K562 (cell line): ENCODE measurements around the gene CTDSP2. TPM values are rescaled to one million over a fixed set of nuclear protein-coding genes. Genes with fewer than 3 reads are reported as not detected.
"Not testable (repeated sequence)": the region's sequence is repeated elsewhere in the genome, so short reads cannot be mapped to it uniquely, and the experiment has no call there.

Experiments
- ATAC-seq: fragments of 200-7000 bp; cut with Tn5 transposase; 3 replicates; pipeline ENCODE4 v1.9.1; 2020; ENCODE audit warnings: moderate library complexity
- BruUV-seq: library from RNA; stranded (reverse); fragments of 400-500 nt; replicated peaks from 2 replicates; lab custom pipeline; 2021; lab: Mats Ljungman, UMichigan
- CTCF ChIA-PET: fragments of 300-600 bp; formaldehyde crosslinking; extraction: SDS; loops from one replicate; lab custom pipeline; 2021; ENCODE audit warnings: low intra/inter-chr PET ratio; lab: Yijun Ruan, JAX
- POLR2A ChIA-PET: fragments of 300-600, 350-650 bp; sonication (Branson Sonifier 250); formaldehyde crosslinking; extraction: SDS; loops from one replicate; lab custom pipeline; 2021; ENCODE audit warnings: antibody characterized with exemption, inconsistent platforms; lab: Yijun Ruan, JAX
- DNase-seq, 4 experiments: peaks; one replicate each; pipeline versions ENCODE4 v3.0.0 to v3.0.0-alpha.2; 2011 to 2018; ENCODE audit warnings: low spot score in 3 of 4, mixed read lengths in 3 of 4; ENCODE audit errors: extremely low read depth in 1 of 4
- FAIRE-seq: peaks from 2 replicates; lab custom pipeline; 2011; peaks lifted over from hg19 to GRCh38; lab: Jason Lieb, UNC
- H2AFZ ChIP-seq: 2 replicates; pipeline ENCODE4 v1.6.0; 2011; ENCODE audit warnings: low read depth, low read length, control low read depth, inconsistent platforms
- H3K27ac ChIP-seq: fragments of 200-600 bp; 3 replicates; pipeline ENCODE4 v1.8.0; 2011; ENCODE audit warnings: low read depth, mild to moderate bottlenecking, control low read depth, inconsistent platforms, low read length, moderate library complexity, mixed read lengths; ENCODE audit errors: extremely low read depth
- H3K27me3 ChIP-seq, 2 experiments: fragments of 300-600 bp in 1 of 2; 2 replicates in 1 of 2; 3 replicates in 1 of 2; pipeline versions ENCODE4 v1.6.0 to v1.8.0; 2011; ENCODE audit warnings: inconsistent platforms in 2 of 2, low read length in 2 of 2, mild to moderate bottlenecking in 1 of 2, mixed read lengths in 1 of 2, moderate library complexity in 1 of 2; ENCODE audit not compliant: control insufficient read depth in 2 of 2, insufficient read depth in 2 of 2
- H3K36me3 ChIP-seq: fragments of 300-600 bp; 3 replicates; pipeline ENCODE4 v1.8.0; 2011; ENCODE audit warnings: mild to moderate bottlenecking, low read length, inconsistent platforms; ENCODE audit not compliant: control insufficient read depth, insufficient read depth
- H3K4me1 ChIP-seq, 2 experiments: fragments of 200-600 bp in 1 of 2; replicated peaks in 1 of 2; 2 replicates in 1 of 2; 3 replicates in 1 of 2; pipeline versions ENCODE4 v1.5.1 to v1.8.0; 2011; ENCODE audit warnings: inconsistent platforms in 2 of 2, low read length in 2 of 2, mild to moderate bottlenecking in 1 of 2, mixed read lengths in 1 of 2, moderate library complexity in 1 of 2; ENCODE audit not compliant: control insufficient read depth in 2 of 2, insufficient read depth in 2 of 2
- H3K4me2 ChIP-seq: 2 replicates; pipeline ENCODE4 v1.6.1; 2011; ENCODE audit warnings: low read length, control low read depth, inconsistent platforms, mixed read lengths; ENCODE audit not compliant: insufficient read depth
- H3K4me3 ChIP-seq: fragments of 200-600 bp; sonication (generic), shearing (Covaris generic); 2 replicates; pipeline ENCODE4 v1.5.1; 2016; ENCODE audit warnings: control low read depth, inconsistent platforms
- H3K79me2 ChIP-seq: fragments of 200-600 bp; 3 replicates; pipeline ENCODE4 v1.8.0; 2011; ENCODE audit warnings: low read length, inconsistent platforms; ENCODE audit not compliant: control insufficient read depth, insufficient read depth
- H3K9ac ChIP-seq, 2 experiments: 2 replicates each; pipeline versions ENCODE4 v1.6.0 to v1.6.1; 2011; ENCODE audit warnings: low read depth in 2 of 2, low read length in 2 of 2, control low read depth in 1 of 2, inconsistent platforms in 1 of 2, mild to moderate bottlenecking in 1 of 2, mixed read lengths in 1 of 2; ENCODE audit not compliant: insufficient read depth in 1 of 2
- H3K9me1 ChIP-seq: one replicate; pipeline ENCODE4 v1.6.0; 2011; ENCODE audit warnings: inconsistent platforms, mild to moderate bottlenecking, low read length, moderate library complexity; ENCODE audit not compliant: control insufficient read depth, insufficient read depth
- H3K9me3 ChIP-seq: replicated peaks from 2 replicates; pipeline ENCODE4 v1.5.1; 2011; ENCODE audit warnings: low read depth, low read length, inconsistent platforms; ENCODE audit not compliant: control insufficient read depth, insufficient read depth
- H4K20me1 ChIP-seq: replicated peaks from 2 replicates; pipeline ENCODE4 v1.6.1; 2011; ENCODE audit warnings: low read length, inconsistent platforms, mixed read lengths; ENCODE audit not compliant: control insufficient read depth, insufficient read depth
- ZNF384 ChIP-seq: IDR thresholded peaks from 2 replicates; pipeline ENCODE4 v1.6.1; 2012; ENCODE audit warnings: low read depth, low read length, improper control_type of control experiment
- WGBS: fragments of 100-300 bp; shearing (Covaris generic); methylation state at CpG from one replicate; pipeline ENCODE4 v1.1.6; 2016; ENCODE audit warnings: low coverage, mixed read lengths; ENCODE audit not compliant: insufficient coverage; ENCODE audit errors: missing lambda C conversion rate; 5-methylcytosine and 5-hydroxymethylcytosine counted together
- in situ Hi-C: fragments of 300-500 bp; cut with MboI; formaldehyde crosslinking; loops from 4 replicates; pipeline ENCODE4 v1.15.0; 2018; ENCODE audit warnings: inconsistent platforms, mixed read lengths
- intact Hi-C: fragments of 100-400 bp; cut with micrococcal nuclease; formaldehyde crosslinking; loops from 2 replicates; pipeline ENCODE4 v1.14.2; 2022
- polyA plus RNA-seq, 8 experiments: library from polyadenylated mRNA; depleted of rRNA in 4 of 8; stranded (reverse) in 5 of 8; unstranded in 3 of 8; fragments of >200 nt; fragmentation: Nextera tagmentation in 2 of 8; fragmentation: Illumina TruSeq in 1 of 8; extraction: Ambion mirVana in 2 of 8; extraction: Trizol in 1 of 8; gene quantifications; 2 replicates each; pipeline versions ENCODE4 v1.2.1 to v1.2.3, GENCODE V29; 2011 to 2014; ENCODE audit warnings: inconsistent platforms in 1 of 8, missing spikeins in 1 of 8
- total RNA-seq, 7 experiments: library from RNA; depleted of rRNA in 6 of 7; stranded (reverse); fragments of >200 nt in 6 of 7; fragmentation: Illumina TruSeq in 2 of 7; extraction: Trizol in 2 of 7; gene quantifications; 2 replicates each; pipeline versions ENCODE4 v1.2.1 to v1.2.3, GENCODE V29; 2011 to 2021; ENCODE audit warnings: low replicate concordance in 1 of 7

Gene CTDSP2
- total and polyA plus RNA-seq, 9 of the 15 experiments (the other 6 are each of a cell fraction or from before 2014, with no cell fraction given): 20.4 to 108 (median 47.7) TPM

- H3K9me3 ChIP-seq, H2AFZ ChIP-seq, DNase-seq, H3K9ac ChIP-seq, H3K79me2 ChIP-seq, H3K27me3 ChIP-seq, CTCF ChIA-PET, in situ Hi-C loops, H3K4me2 ChIP-seq, intact Hi-C loops, H3K4me3 ChIP-seq, BruUV-seq, H4K20me1 ChIP-seq, H3K9me1 ChIP-seq, FAIRE-seq, ATAC-seq: not testable (repeated sequence)
- WGBS: 77% methylated on average over 3 of the region's 3 CpGs
- TF ChIP-seq ZNF384: peak; percentile 34; the same call in 1 of the 2 replicates
- Histone ChIP-seq H3K4me1 (peaks cover 9 to 17% of the 10 kb centered on the region in 2 experiments; a peak in 3 of 5 replicates), H3K36me3 (peaks cover 18% of the 10 kb centered on the region; the same call in 2 of the 3 replicates), H3K27ac (0 out of 3 replicates have a peak overlapping the region, but pooled peaks have one; percentile 30)
- POLR2A ChIA-PET: interaction anchor here (0.8 to 2.5 kb wide), 6 partner anchors 10 to 84 kb away, joined by 3 to 21 read pairs (median 4); no protein-coding TSS in a partner anchor
Measured at GRCh38 chr12:57817990-57818331, 28.6 kb downstream of the CTDSP2 start.

GRCh38 chr12:57817261-57817989 lies 29.1 kb downstream of the CTDSP2 start:
- intact Hi-C loops: no loop called here
- POLR2A ChIA-PET: interaction anchor here (0.8 to 2.5 kb wide), 6 partner anchors 15 to 85 kb away, joined by 3 to 21 read pairs (median 4); no protein-coding TSS in a partner anchor
- Histone ChIP-seq H3K9me3 (no peaks in the 10 kb centered on the region), H2AFZ (no peak overlapping the region), H3K9ac (no peak overlapping the region), H3K4me1 (peaks cover 9 to 17% of the 10 kb centered on the region in 2 experiments; a peak in 3 of 5 replicates)
- no peak for TF ChIP-seq ZNF384
- TF ChIP-seq, all 486 proteins: peak for 0
- Histone ChIP-seq H3K9me1 (peaks cover 4% of the 10 kb centered on the region), H3K79me2 (no peaks in the 10 kb centered on the region), H3K27ac (peak overlapping the region; percentile 37; the same call in 2 of the 3 replicates), H4K20me1 (no peaks in the 10 kb centered on the region; the same call in 1 of the 2 replicates), H3K4me3 (no peak overlapping the region), H3K36me3 (peaks cover 13% of the 10 kb centered on the region; the same call in 1 of the 3 replicates), H3K4me2 (no peak overlapping the region), H3K27me3 (no peaks in the 10 kb centered on the region)
- in situ Hi-C loops: no loop called here
- CTCF ChIA-PET: interaction anchor here (1.1 kb wide), 1 partner anchor 88 kb away, joined by 6 read pairs; no protein-coding TSS in a partner anchor
- ATAC-seq (no peak), FAIRE-seq (peak; percentile 75), DNase-seq (no peak)
- WGBS: 78% methylated on average over 8 of the region's 8 CpGs
- BruUV-seq: no TSS peak
